Osteoblast (primary cell): ENCODE measurements around the gene S1PR1. TPM values are rescaled to one million over a fixed set of nuclear protein-coding genes. Genes with fewer than 3 reads are reported as not detected.

Experiments
- DNase-seq: peaks from one replicate; pipeline ENCODE4 v3.0.0; 2011; ENCODE audit warnings: low spot score, mixed read lengths; ENCODE audit not compliant: insufficient read length; ENCODE audit errors: missing footprints
- H2AFZ ChIP-seq: 2 replicates; pipeline ENCODE4 v1.6.0; 2011; ENCODE audit warnings: mild to moderate bottlenecking, low read length
- H3K27ac ChIP-seq: 2 replicates; pipeline ENCODE4 v1.5.1; 2011; ENCODE audit warnings: mild to moderate bottlenecking, low read depth, low read length, moderate library complexity
- H3K27me3 ChIP-seq: 2 replicates; pipeline ENCODE4 v1.6.0; 2012; ENCODE audit warnings: mild to moderate bottlenecking, control low read depth, inconsistent platforms, low read length, moderate library complexity; ENCODE audit not compliant: insufficient read depth
- H3K36me3 ChIP-seq: 2 replicates; pipeline ENCODE4 v1.5.1; 2011; ENCODE audit warnings: mild to moderate bottlenecking, low read length, control low read depth, moderate library complexity; ENCODE audit not compliant: insufficient read depth
- H3K4me1 ChIP-seq: 2 replicates; pipeline ENCODE4 v1.5.1; 2011; ENCODE audit warnings: mild to moderate bottlenecking, low read length, control low read depth, moderate library complexity; ENCODE audit not compliant: insufficient read depth
- H3K4me2 ChIP-seq: 2 replicates; pipeline ENCODE4 v1.6.0; 2011; ENCODE audit warnings: mild to moderate bottlenecking, low read length; ENCODE audit not compliant: insufficient read depth
- H3K4me3 ChIP-seq: fragments of 200-600 bp; sonication (generic); 3 replicates; pipeline ENCODE4 v1.5.1; 2012; ENCODE audit warnings: mild to moderate bottlenecking, low read length, inconsistent platforms; ENCODE audit not compliant: insufficient read depth
- H3K79me2 ChIP-seq: 2 replicates; pipeline ENCODE4 v1.6.0; 2012; ENCODE audit warnings: mild to moderate bottlenecking, low read length, control low read depth, inconsistent platforms; ENCODE audit not compliant: insufficient read depth
- H3K9me3 ChIP-seq: 2 replicates; pipeline ENCODE4 v1.5.1; 2011; ENCODE audit warnings: low read depth, low read length, control low read depth
- H4K20me1 ChIP-seq: 2 replicates; pipeline ENCODE4 v1.6.0; 2012; ENCODE audit warnings: mild to moderate bottlenecking, low read length, control low read depth; ENCODE audit not compliant: insufficient read depth
- CTCF ChIP-seq: IDR thresholded peaks from 2 replicates; pipeline ENCODE4 v1.5.1; 2011; ENCODE audit warnings: mild to moderate bottlenecking, low read depth, low read length, moderate library complexity; ENCODE audit errors: extremely low read depth
- total RNA-seq: library from RNA; depleted of rRNA; stranded (reverse); fragments of >200 nt; gene quantifications from 2 replicates; pipeline ENCODE4 v1.2.3, GENCODE V29; 2012

Gene S1PR1
- total RNA-seq, 1 donor, result 25.7 TPM

DNA sequence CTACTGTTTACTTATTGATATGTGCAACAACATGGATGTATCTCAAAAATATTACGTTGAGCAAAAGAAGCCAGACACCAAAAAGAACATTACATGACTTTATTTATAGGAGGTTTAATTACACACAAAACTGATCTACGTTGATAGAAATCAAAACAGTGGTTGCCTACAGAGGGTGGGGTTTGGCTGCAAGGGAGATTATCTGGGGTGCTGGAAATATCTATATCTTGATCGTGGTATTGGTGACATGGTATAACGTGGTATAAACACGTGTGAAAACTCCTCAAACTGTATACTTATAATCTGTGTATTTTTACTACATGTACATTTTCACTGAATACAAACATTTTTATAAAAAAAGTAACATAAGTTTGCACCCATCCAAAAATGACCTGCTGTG is 38.9 kb downstream of the S1PR1 start:
- Histone ChIP-seq H3K9me3 (no peaks in the 10 kb centered on the region), H3K4me1 (no peaks in the 10 kb centered on the region), H3K27ac (no peak overlapping the region), H3K79me2 (no peaks in the 10 kb centered on the region), H2AFZ (no peak overlapping the region), H4K20me1 (no peaks in the 10 kb centered on the region), H3K27me3 (peaks cover 5% of the 10 kb centered on the region), H3K4me3 (no peak overlapping the region), H3K36me3 (no peaks in the 10 kb centered on the region), H3K4me2 (no peak overlapping the region)
- no peak for TF ChIP-seq CTCF
- no peak for DNase-seq

DNA sequence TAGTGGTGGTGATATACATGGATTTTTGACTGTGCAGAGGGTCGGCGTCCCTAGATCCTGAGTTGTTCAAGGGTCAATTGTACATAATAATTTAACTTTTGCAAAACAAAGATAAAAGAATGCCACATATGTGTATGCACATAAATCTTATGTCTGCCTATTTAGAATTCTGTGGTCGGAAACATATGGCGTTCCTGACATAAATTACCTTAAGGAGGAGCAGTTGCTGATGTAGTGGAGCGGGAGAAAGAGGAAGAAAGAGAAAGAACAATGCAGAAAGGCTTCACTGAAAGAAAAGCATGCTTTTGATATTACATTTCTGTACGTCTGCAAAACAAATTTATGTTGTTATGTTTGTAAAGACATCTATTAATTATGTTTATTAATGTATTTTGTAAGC is 40.0 kb downstream of the S1PR1 start:
- Histone ChIP-seq H3K79me2 (no peaks in the 10 kb centered on the region), H3K4me3 (no peak overlapping the region), H3K9me3 (no peaks in the 10 kb centered on the region), H3K27me3 (peaks cover 5% of the 10 kb centered on the region), H3K27ac (no peak overlapping the region), H3K36me3 (no peaks in the 10 kb centered on the region), H4K20me1 (no peaks in the 10 kb centered on the region), H3K4me1 (no peaks in the 10 kb centered on the region), H3K4me2 (no peak overlapping the region), H2AFZ (no peak overlapping the region)
- DNase-seq, result no peak
- TF ChIP-seq CTCF, result no peak

DNA sequence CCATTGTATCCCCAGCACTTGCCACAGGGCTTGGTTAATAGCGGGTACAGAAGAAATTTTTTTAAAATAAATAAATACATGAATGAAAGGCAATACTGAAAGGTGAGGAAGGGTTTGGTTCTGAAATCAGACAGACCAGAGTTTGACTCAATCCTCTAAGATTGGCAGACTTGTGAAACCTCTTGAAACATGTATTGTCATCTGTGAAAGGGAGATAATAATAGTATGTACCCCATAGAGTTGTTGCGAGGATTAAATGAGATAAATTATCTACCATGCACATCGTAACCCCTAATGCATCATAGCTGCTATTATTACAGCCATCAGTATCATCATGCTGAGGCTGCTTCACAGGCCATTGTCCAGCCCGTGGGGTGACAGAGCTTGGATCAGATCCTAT is 41.4 kb downstream of the S1PR1 start:
- H2AFZ ChIP-seq, result no peak overlapping the region
- H3K27me3 ChIP-seq, result peaks cover 5% of the 10 kb centered on the region
- H3K4me1 ChIP-seq, result no peaks in the 10 kb centered on the region
- H3K79me2 ChIP-seq, result no peaks in the 10 kb centered on the region
- H4K20me1 ChIP-seq, result no peaks in the 10 kb centered on the region
- H3K4me3 ChIP-seq, result no peak overlapping the region
- no peaks in the 10 kb centered on the region for H3K9me3 ChIP-seq
- H3K36me3 ChIP-seq, result no peaks in the 10 kb centered on the region
- no peak for DNase-seq
- no peak overlapping the region for H3K27ac ChIP-seq
- no peak for TF ChIP-seq CTCF
- no peak overlapping the region for H3K4me2 ChIP-seq

- no peaks in the 10 kb centered on the region for H3K36me3 ChIP-seq
- peaks cover 5% of the 10 kb centered on the region for H3K27me3 ChIP-seq
- no peak for DNase-seq
- H4K20me1 ChIP-seq, result no peaks in the 10 kb centered on the region
- H3K79me2 ChIP-seq, result no peaks in the 10 kb centered on the region
- H3K4me3 ChIP-seq, result no peak overlapping the region
- no peak for TF ChIP-seq CTCF
- H3K4me2 ChIP-seq, result no peak overlapping the region
- no peak overlapping the region for H3K27ac ChIP-seq
- no peak overlapping the region for H2AFZ ChIP-seq
- H3K9me3 ChIP-seq, result no peaks in the 10 kb centered on the region
- H3K4me1 ChIP-seq, result no peaks in the 10 kb centered on the region
Measured at GRCh38 chr1:101278845-101279244, 42.0 kb downstream of the S1PR1 start.
